ENCODE results near the gene EIF2B2.
"Not testable (repeated sequence)": the region's sequence is repeated elsewhere in the genome, so short reads cannot be mapped to it uniquely, and the experiment has no call there.

Gene EIF2B2

DNA sequence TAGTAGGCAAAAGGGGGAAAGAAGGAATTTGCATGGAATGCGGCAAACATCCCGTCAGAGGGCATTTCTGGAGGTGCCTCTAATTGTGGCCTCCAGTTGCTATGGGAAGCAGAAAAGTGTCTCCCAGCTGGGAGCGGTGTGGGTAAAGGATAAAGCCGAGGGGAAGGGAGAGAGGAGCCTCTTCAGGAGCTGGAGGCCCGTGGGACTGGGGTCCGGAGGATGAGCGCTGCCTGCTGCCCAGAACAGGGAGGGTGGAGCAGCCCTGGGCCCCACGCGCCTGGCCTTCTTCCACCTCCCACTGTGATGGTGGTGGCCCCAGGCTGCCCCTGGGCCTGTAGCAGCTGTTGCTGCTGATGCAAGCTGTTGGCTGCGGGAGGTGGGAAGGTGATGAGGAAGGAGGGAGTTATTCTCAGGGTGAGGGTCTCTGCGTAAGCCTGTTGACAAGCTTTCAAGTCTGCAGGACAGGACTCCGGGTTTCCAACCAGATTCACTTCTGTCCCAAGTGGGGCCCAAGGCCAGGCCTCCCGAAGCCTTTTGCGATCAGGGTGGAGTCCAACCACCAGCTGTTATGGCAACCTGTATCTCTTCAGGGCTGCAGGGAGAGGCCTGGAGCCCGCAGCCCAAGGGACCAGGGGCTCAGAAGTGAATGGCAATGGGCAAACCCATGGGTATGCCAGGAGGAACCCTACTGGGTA, 28.2 kb upstream of the EIF2B2 start:
- DNase-seq = peak; percentile 81

DNA sequence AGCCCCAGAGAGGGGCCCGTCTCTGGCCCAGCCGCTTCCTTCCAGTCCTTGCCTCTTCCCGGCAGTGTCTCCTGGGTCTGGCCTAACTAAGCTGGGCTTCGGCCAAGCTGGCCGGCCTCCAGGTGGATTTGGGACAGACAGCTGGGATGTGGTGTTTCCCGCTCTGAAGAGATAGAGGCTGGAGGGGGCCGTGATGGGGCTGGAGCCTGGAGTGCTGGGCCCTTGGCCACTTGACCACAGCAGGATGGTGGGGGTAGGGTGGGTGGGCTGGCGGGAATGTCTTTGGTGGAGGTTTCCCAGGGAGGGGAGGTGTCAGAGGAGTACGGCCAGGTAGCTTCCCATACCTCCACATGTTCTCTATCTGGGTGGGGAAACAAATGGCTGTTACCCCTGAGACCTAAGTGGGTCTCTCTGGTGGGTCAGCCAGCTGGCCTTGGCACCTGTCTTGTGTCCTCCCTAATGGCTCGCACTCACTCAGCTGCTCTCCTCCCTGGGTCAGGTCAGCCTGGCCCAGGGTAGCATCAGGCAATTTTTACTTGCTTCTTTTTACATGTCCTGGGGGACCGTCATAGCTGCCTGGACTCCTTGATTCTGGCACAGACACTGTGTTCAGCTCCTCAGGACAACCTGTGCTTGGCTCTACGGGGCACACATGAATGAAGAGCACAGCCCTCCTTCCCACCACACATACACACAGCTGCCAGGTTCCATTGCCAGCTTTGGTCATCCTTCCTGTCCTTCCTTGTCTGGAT, 27.5 kb upstream of the EIF2B2 start:
- DNase-seq = peak; percentile 93

DNA sequence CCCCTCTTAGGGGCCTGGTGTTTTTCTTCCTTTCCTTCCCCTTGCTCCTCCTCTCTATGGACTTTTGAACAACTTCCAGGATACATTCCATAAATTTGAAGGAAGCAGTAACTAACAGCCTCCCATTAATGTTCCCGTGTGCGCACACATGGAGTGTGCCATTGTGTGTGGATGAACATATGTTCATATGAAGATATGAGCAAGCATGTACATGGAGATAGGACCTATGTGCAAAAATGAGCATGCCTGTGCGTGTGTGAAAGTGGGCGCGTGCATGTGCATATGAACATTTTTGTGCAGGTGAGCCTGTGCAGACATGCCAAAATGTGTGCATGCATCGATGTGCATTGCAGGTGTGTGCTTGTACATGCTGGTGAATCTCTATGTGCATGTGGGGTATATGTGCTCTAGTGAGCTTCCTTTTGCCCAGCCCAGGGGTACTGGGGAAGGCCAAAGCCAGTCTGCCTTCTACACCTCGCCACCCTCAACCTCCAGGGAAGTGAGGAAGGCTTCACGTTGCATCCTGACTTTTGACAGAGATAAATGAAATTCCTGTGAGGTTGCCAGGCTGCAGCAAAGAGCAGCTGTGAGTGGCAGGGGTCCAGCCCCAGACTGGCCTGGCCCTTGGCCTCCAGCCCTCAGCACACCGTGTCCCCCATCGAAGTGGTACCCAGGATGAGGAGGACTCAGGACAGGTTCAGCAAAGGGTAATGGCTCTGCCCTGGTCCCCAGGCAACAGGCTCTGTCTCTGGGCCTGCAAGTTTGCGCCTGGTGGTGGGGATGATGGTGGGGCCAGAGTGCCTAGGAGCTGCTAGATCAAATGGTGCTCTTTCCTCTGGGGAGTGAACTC, 26.2 kb upstream of the EIF2B2 start:
- DNase-seq = no peak

DNA sequence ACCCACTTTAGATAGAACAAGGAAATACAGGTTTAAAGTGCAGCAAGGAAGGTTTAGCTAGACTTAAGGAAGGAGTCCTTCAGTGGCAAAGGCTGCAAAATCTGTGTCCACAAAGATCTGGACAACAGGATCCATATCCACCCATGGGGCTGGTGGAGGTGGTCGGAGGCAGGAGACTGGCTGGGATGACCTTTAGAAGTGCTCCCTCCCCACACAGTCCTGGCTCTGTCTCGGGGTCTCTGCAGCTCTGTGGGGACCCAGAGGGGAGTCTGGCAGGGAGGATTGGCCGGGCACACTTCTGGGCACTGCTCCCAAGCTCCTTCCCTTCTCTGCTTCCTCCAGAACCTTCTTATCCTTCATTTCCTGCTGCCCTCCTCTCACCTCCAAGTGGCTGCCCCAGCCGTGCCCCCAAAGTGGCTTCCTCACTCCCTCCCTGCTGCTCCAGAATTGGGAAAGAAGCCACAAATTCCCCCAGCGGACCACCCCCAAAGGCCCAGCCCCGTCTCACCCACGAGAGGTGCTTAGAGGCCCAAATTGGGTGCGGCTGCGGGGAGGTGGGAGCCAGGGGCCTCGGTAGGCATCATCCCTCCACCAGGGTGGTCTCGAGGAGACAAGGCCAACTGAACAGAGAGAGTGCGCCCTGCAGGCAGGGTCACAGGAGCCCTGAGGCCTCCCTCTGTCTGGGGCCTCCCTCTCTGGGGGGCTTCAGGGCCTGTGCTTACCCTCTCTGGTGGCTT, 25.4 kb upstream of the EIF2B2 start:
- DNase-seq = no peak

DNA sequence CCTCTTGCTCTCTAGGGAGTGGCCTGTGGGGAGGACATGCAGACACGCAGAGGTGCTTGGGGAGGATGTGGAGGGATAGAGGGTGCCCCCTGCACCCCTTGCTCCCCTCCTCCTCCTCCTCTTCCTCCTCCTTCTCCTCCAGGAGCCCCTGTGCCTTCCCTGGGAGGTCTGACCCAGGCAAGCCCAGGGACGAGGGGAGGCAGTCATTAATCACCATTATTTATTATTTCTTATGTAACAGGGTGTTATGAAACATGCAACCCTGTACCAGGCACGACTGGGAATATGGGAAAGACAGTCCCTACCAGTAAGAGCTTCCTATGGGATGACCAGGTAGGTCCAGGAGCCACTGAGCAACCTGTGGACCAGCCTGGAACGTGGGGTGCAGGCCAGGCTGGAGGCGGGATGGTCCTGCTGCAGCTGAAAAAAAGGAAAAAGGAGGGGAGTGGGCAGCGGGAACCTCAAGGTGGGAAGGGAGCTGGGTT, 24.8 kb upstream of the EIF2B2 start:
- DNase-seq = no peak

DNA sequence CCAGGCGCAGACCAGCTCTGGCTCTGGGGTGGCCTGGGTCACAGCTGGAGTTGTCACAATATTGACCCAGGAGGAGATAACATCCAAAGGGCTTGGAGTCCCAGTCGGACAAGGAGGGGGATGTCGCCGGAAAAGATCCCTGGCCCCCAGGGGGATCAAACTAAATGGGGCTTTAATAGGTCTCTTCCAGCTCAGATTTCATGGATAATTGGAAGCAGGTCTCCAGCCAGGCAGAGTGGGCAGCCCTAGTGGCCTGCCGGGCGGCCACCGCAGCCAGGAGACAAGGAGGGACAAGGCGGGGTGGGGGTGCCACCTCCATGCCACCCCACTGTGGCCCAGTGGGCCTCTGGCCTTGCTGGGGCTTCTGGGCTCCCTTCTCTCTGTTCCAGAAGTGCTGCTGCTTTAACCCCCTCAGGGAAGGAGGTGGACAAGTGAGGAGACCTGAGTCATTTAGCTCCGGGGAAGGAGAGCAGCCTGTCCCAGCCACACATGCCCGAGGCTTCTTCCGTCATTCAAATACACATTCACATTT, 24.2 kb upstream of the EIF2B2 start:
- DNase-seq = no peak

DNA sequence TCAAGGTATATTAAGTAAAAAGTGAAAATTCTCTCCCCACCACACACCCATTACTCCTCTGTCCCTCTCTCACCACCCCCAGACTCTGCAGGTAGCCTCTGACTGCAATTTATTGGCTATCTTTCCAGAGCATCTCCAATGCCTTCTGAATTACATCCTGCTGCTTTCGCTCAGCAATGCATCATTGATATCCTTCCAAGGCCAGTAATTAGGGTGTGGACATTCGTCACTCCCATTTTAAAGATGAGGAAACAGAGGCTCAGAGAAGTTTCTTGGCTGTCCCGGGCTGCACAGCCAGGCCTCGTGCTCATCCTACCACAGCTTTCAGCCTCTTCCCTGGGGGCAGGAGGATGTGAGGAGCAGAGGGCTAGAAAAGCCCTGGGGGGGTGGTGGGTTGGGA, 23.7 kb upstream of the EIF2B2 start:
- DNase-seq = no peak

DNA sequence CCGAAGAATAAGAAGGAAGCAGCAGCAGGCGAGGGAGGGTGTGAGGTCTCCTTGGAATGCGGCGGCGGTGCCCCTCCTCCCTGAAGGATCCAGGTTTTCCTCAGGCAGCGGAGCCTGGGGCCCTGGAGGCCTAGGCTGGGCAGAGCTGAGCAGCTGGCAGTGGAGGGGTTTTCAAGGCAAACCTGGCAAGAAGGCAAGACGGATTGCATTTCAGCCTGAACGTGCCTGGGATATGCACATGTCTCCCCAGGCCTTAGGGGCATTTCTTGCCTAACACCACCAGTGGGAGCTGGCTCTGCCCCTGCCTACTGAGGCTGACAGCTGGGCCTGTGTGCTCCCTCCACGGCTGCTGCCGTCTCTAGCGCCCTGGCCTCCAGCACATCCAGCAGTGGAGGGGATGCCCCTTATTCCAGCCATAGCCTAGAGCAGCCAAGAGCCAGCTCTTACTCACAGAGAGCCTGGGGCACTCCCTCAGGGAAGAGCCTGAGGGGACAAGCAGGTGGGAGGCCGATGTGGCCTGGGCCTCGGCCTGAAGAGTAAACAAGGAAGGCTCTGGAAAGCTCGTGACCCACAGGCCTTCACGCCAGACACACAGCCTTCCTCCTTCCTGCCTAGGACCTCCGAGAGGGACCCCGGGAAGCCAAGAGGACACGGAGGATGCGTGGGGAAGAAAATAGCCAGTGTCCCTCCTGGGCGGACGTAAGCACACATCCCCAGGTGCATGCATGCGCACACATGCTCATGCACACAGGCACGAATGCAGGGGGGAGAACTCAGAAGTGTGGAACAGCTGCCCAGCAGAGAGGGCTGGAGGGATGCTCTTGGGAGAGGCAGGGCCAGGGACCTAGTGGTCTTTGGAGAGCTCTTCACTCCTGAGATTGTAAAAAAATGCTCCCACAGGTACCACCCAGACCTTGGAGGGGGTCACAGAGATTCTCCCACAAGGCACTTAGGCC, 23.0 kb upstream of the EIF2B2 start:
- DNase-seq = peak; percentile 86

DNA sequence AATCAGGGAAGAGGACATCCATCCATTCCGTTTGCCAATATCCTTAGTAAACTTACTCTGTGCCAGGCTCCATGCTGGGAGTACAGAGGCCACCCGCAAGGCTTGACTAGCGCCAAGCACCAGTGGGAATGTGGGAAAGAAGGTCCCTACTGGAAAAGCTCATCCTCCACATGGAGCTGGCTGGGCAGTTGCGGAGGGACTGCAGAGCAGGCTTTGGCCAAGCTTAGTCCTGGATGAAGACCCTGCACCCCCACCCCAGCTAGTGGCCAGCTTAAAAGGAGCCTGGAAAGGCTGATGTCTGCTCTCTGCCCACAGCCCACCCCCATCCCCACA, 22.4 kb upstream of the EIF2B2 start:
- no peak for DNase-seq

DNA sequence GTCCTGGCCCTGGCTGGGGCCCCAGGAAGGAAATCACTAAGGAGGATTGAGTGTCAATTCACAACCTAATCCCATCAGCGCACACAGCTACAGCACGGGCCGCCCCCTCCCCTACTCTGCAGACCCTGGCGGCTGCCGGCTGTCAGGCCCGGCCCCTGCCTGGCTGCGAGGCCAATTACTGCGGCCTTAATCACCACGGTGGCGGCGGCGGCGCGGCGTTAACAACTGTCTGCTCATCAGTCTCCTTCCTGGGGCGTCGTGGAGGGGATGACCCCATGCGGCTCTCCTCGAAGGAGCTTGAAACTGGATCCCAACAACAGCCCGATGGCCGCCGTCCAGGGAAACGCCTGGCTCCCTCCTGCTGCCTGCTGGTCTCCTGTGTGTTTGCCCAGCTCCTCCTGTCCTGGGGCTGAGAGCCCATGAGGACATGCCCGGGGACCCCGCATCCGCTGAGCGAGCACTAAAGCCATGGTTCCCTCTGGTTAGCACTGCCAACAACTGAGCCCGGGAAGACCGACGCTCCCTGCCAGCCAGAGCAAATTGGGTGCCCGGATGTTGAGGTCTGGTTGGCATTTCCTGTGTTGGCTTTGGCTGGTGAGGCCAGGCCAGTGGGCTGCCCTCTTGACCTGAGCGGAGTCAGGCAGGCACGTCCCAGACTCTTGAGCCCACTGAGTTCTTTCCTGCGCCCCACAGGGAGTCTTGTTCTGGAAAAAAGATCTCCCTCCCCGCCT, 21.8 kb upstream of the EIF2B2 start:
- DNase-seq = peak; percentile 71

DNA sequence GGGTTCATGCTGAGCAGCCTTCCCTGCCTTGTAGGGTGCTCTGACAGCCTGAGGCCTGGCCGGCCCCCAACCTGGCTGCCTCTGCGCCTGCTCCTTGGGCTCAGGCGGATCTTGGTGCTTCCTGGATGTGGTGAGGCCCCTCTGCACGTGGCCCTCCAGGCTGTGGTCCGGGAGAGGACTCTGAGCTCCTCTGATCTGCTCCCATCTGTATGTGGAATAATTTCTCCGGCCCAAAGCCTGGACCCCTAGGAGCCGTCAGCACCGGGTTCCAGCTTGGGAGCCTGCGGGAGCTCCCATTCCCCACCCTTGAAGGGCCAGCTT, 21.3 kb upstream of the EIF2B2 start:
- peak; percentile 46 for DNase-seq

DNA sequence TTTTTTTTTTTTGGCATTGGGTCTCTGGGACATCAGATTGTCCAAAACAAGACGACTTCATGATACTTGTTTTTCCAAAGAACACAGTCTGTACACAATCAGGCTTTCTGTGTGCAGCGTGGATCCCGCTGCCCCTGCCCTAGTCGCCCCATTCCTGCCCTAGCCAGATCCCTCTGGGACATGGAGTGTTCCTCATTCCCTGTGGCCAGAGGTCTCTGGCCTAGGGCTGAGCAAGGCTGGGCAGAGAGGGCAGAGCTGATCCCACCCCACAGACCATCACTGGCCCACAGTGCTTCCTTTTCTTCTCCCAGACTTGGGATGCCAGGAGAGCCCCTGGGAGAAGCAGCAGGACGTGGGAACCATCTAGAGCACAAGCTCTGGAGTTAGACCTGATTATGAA, 20.9 kb upstream of the EIF2B2 start:
- DNase-seq = no peak

DNA sequence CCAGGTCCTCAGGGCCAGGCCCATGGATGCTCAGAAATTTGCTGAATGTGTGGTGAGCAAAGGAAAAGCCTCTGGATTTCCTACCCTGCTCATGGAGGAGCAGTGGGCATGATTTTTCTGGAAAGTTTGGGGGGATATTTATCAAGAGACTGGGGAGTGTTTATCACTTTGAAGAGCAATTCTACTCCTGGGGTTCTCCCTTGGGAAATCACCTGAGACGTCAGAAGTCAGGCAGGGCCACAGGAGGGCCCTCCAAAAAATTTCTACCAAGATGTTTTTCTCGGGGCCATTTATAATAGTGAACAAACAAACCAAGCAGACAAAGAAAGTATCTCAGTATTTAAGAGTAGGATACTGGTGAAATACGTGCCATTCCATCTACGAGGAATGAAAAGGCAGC, 20.1 kb upstream of the EIF2B2 start:
- no peak for DNase-seq

DNA sequence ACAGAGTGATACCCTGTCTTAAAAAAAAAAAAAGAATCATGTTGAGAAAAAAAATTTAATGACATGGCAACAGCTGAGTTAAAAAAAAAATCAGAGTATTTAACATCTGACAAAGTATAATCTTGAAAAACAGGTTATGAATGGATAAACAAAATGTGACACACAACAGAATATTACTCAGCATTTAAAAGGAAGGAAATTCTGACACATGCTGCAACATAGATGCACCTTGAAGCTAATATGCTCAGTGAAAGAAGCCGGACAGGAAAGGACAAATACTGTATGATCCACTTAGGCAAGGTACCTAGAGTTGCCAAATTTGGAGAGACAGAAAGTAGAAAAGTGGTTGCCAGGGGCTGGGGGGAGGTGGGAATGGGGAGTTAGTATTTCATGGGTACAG, 19.4 kb upstream of the EIF2B2 start:
- DNase-seq = no peak

DNA sequence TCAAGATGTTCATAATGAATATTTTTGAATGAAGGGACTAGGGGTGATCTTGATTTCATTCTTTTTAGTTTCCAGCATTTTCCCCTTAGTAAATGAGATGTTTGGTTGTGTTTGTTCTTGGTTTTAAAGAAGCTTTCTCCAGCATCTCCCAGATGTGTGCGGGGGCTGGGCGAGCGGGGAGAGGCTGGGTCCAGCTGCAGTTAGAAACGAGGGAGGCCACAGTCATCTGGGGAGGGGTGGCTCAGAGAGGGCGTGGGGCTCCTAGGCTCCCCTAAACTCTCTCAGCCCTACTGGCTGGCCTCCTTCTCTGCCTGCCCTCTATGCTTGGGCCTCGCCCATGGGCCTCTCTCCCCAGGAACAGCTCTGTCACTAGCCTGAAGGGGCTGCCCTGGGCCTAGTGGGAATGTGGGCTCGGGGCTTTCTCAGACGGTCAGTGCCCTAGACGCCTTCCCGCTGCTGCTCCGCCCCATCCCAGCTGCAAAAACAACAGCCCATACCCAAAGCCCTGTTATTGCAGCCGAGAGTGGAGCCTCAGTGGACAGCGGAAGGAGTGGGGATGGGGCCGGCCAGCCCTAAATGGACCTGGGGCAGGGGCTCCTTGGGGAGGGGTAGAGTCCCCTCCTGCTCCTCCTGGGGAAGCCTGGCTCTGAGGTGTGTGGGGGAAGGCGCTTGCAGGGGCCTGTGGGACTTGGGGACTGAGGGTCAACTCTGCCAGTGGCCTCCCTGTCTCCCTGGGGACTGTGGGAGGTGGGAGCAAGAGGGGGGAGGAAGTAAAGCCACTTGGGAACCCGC, 18.3 kb upstream of the EIF2B2 start:
- DNase-seq = peak; percentile 67

DNA sequence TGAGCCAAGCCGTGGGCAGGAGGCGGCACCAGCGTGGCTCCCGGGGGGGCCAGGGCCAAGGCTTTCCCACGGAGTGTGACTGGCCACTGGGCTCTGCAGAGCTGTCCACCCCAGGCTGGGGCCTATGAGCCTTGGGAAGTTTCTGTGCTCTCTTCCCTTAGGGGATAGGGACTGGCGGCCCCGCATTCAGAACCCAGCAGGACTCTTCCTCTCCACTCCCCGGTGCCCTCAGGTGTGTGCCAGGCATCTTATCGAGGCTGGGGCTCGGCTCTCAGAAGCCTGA, 17.8 kb upstream of the EIF2B2 start:
- no peak for DNase-seq

DNA sequence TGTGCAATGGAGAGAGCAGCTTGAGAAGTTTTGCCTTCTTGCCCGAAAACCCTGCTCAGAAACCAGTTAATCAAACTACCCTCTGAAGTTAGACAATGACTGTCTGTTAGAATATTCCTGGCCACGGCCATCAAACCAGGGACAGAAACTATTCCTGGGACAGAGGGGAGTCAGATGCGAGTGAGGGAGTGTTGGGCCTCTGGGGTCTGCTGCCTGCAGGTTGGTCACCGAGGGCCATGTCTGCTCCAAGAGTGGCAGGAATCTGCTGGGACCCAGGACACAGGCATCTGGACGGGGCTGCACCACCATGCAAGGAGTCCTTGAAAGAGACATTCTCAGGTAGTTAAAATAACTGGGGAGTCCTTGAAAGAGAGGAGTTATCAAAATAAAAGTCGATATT, 16.9 kb upstream of the EIF2B2 start:
- DNase-seq = no peak

DNA sequence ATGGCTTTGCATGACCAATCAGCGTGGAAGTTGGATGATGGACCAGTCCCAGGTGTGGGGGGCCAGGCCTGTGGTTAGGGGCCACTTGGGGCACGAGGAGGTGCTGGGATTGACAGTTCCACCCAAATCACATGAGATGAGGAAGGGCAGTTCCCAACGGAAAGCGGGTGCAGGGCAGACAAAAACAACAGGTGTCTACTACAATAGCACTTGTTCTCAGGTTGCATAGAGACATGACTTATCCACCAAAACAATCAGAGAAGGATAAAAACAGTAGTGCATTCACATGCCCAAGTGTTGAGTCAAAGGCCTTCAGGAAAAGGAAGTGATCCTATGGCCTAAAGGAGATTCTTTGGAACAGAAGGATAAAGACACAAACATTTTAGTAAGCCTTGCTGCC, 14.6 kb upstream of the EIF2B2 start:
- DNase-seq = no peak

DNA sequence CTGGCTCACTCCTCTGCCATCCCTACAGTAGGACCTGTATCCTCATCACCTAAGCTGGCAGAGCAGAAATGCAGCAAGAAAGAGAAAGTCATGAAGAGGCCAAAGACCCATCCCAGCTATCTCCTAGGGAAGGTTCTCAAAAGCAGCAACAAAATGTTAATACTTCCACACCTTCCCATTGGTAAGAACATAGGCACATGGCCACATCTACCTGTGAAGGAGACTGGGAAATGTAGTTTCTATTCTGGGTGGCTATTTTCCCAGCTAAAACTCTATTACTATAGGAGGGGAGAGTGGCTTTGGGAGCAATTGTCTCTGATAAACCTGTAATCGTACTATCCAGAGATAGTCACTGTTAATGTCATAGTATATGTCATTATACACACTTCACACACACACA, 13.7 kb upstream of the EIF2B2 start:
- no peak for DNase-seq

DNA sequence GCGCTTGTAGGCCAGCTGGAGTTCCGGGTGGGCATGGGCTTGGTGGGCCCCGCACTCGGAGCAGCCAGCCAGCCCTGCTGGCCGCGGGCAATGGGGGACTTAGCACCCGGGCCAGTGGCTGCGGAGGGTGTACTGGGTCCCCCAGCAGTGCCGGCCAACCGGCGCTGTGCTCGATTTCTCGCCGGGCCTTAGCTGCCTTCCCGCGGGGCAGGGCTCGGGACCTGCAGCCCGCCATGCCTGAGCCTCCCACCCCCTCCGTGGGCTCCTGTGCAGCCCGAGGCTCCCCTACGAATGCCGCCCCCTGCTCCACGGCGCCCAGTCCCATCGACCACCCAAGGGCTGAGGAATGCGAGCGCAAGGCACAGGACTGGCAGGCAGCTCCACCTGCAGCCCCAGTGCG, 8.5 kb upstream of the EIF2B2 start:
- DNase-seq = not testable (repeated sequence)
